ENCODE measurements around the gene MBIP.

Gene MBIP

DNA sequence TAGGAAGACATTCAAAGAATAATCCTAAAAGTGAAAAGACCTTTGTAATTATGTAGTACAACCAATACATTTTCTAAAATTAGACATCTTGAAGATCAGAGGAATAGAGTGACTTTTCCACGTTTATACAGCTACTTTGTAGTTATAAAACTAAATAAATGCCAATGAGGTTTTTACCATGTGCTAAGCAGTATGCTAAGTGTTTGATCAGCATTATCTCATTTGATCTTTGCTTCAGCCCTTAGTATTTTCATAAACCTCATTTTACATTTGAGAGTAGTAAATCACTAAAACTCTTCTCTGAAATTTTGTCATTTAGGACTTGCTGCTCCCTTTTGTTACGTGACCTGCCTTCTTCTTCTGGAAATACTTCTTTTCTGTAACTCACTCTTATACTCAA lies 13.6 kb downstream of the MBIP start:
- DNase-seq, result no peak

DNA sequence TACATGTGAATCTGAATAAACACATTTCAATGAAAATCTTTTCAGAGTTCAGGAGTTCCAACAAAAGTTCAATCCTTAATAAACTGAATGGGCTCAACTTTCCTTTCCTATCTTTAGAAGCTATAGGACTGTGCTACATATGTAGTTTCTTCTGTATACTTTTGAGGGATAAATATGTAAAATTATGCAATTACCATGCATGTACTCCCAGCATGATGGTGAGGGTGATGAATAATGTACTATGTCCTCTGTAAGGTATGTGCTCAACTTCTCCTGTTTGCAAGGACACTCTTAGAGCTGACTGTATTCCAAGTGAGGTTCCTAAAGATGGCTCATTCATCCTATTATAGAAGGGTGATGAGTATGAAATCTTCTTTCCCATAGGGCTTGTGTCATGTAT lies 15.5 kb downstream of the MBIP start:
- no peak for DNase-seq

DNA sequence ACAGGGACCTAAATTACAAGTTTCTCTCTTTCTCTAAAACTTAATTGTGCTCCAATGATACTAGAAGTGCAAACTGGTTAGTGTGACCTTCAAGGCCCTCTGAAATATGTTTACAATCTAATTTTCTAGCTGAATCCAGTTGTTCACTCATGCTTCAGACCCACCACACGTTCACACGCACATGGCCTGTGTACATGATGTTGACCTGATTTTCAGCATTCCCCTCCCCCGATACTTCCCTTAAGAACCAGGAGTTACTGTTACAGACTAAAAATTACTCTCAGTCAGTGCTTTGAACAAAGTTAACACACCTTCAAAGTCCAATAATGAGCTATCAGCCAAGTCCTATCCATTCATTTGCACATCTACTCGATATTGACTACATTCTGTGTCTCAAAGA lies 16.5 kb downstream of the MBIP start:
- DNase-seq, result no peak

DNA sequence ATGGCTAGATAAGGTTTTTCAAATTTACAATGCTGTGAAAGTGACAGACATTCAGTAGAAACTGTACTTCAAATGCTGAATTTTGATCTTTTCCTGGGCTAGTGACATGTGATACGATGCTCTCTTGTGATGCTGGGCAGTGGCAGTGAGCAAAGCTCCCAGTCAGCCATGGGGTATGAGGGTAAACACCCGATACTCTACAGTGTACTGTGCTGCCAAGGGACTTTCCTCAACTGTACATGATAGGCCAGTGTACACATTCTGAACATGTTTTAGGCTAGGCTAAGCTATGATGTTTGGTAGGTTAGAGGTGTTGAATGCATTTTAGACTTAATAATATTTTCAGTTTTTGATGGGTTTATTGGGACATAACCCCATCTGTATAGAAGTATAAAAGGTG lies 17.6 kb downstream of the MBIP start:
- no peak for DNase-seq

DNA sequence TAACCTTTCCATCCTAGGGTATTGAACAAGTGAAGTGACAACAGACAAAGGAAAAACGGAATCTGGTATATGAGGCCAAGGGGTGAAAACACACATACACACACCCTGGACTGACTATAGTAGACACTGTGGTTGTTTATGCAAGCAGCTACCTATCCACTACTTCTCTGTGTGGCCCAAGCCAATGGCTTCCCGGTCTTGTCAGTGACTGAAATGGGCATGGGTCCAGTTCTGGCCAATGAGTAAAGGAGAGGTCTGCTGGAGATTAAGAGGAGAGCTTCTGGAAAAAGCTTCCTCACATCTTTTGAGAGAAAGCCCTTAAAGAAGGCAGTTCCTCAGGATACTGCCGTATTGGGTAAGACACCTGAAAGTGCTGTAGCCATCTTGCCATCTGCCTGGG lies 19.3 kb downstream of the MBIP start:
- DNase-seq, result no peak

DNA sequence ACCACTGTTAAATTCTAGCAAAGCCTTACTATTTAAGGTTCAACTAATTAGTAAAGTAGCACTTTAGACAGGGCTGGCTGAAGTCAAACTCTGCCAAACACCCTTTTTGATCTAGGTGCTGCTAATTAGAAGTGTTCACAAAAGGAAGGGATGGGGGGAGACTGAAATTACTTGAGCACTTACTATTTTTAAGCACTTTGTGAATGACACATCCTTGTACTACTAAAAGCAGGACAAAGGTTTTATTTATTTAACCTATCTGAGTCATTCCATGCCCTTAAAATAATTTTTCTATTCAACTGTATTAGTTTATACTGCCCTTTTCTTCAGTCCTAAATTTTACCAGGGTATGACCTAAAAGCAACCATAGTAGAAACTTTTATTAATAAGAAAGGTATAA lies 20.1 kb downstream of the MBIP start:
- no peak for DNase-seq

DNA sequence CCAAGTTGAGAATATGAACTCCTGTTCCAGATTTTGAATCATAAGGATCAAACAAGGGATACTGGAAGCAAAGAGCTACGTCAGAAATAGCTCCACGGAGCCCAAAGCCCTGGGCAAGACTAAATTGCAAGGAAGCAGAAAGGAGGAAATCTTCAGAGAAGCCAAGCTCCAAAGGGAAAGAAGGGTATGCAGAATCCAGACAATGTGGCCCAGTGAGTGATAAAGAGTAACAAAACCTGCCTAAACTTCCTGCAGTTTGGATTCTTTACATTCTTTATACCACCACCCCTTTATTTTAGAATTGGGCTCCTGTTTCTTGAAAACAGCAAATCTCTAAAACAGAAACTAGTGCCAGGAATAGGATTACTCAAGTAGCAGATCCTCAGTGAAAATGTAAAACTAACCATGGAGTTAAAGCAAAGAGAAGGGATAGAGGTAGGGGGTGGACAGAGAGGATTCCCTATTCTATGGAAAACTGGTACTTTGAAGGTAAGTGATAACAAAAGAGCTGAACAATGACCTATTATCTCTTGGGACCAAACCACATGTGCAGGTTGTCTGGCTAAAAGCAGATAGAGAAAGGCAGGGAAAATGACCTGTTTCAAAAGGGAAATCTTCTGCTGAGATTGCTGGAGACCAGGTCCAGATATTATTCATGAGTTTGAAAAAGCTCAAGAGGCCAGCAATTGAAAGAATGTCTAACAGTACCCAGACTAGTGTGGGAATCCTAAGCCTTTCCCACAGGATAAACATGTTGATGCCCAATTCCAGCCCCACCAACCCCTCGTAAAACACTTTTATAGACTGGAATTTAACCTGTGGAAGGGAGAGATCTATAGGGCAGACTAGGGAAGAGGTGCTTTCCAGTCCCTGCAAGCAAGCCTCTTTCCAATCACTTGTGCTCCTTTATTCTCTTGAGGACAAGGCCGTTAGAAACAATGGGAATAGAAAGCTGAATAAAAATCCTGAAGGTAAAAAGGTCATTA lies 24.5 kb downstream of the MBIP start:
- no peak for DNase-seq

DNA sequence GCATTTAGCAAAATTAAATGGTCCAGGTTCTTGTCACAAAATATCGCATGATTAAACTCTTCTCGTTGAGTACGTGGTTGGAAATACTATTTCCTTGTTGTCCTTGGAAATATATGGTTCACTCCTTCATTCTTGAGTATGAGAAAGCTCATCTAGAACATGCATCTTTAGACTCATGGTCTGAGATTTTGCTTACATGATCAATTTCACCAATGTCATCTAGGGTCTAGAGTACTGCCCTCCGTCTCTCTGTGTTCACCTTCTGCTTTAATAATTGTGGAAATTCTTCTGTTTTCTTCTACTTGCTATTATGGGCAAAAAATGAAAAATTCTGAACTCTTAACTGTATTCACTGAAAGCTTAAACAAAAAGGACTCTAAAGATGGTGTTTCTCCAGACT lies 25.9 kb downstream of the MBIP start:
- DNase-seq, result no peak

DNA sequence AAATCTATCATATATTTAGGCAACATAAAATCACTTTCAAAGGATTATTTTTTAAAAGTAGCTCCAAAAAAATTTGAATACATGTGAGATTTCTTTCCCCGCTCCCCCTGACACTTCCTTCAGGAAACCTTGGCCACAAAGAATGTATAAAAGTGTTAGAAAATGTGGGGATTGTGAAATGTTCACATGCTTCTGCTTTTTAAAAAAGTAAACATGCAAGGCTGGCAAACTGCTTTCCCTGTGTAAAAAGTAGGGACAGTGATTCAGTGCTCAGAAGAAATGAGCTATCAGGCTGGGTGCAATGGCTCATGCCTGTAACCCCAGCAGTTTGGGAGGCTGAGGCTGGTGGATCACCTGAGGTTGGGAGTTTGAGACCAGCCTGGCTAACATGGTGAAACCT lies 26.6 kb downstream of the MBIP start:
- no peak for DNase-seq

DNA sequence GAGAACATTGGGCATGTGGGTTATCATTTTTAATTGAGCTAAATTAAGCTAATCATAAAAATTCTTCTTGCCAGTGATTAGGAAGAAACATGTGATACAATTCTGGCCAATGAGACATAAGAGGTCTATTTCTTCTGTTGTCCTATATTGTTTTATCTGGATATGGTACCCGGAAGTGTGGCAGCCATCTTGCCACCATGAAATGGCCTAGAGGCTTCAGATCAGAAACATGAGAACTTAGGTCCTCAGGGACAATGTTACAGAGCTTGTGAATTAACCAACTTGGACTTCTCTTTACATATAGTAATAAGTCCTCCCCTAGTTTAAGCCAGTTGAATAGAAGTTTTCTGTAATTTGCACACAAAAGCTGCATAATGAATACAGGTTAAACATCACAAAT lies 30.5 kb downstream of the MBIP start:
- DNase-seq, result no peak

DNA sequence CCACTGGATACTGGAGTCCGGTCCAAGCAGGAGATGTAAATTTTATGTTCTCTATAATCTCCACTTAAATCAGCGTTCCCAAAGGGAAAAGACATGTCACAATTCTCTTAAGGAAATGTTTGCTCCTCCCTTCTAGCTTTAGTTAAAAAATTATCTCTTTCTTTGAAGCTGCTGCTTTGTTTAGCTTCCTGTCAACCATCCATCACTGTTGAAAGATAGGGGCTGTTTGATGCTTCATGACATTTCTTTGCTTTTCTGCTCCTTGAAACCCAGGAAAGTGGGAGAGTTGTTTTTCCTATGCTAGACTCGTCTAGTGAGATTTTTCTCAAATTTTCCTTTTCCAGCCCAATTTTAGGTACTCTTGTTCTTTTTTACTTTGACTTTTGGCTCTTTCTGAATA lies 31.9 kb downstream of the MBIP start:
- DNase-seq, result no peak

DNA sequence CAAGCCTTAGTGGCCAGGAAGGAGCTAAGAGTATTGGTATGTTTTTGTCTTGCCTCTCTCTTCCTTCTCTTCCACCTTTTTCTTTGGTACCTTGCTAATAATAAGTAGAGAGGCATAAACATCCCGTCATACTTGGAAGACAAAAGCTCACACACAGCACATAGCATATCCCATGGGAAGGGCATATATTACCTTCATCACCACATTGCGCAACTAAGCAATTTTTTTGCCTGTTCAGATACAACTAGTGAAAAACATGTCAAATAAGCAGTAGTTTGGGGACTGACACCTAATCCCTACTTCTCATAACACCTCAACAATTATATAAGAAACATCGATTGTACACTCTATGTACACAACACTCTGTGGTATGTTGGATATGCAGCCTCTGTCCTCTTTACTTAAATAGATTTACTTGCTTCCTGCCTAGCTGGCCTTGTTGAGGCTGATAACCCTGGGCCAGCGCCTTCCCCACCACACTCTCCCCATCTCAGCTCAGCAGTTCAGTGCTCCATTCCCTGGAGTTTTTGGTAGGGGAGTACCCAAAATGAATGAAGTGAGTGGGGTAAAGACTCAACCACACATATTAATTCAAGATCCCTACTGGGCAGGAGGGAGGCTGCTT lies 35.4 kb downstream of the MBIP start:
- DNase-seq, result no peak

DNA sequence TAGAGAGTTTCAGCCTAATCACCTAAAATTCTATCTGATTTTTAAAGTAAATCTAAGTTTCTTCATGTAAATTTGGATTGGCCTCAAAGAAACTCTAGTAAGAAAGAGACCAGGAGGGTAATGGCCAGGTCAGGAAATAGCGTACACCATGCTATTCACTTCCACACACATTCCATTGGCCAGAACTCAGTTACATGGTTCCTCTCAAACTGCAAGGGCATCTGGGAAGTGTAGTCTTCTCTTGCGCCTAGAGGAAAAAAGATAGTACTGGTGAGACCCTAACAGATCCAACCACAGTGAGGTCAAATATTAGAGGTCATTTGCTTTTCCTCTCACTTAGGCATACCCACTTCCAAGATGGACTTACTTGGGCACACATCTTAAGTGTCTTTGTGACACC lies 39.1 kb downstream of the MBIP start:
- DNase-seq, result no peak

DNA sequence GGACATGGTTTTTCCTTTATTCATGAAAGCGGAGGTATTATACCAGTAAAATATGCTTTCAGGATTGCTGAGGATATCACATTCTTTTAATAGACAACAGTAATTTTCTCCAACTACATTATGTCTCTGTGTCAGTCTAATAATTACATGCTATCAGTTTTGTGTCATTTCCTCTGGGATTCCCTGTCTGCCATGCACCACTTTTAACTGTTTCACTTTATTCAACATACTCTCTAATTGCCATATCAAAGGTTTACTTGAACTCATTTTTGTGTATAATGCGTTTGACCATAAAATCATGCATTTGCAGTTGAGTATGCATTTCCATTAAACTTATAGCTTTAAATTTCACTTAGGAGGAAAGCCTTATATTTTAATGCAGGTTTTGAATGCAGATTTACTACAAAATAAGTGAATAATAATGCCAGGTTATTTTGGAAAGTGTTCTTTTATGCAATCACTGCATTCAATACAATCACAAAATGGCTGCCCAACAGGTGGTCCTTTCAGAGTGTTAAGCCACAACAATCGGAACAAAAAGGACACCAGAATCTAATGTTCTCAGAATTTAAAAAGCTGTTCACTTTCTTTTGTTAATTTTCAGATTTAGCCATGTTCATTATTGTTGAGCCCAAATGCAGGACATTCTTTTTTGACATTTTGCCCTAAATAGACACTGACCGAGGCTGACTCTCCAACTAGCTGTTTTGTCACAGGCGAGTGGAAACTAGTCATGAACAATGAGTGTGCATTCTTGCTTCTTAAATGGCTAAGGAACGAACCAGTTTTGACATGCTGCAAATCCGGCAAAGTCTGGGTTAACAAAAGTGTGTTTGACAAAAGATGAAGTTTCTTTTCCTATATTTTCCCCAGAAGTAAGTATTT lies 40.9 kb downstream of the MBIP start:
- no peak for DNase-seq

DNA sequence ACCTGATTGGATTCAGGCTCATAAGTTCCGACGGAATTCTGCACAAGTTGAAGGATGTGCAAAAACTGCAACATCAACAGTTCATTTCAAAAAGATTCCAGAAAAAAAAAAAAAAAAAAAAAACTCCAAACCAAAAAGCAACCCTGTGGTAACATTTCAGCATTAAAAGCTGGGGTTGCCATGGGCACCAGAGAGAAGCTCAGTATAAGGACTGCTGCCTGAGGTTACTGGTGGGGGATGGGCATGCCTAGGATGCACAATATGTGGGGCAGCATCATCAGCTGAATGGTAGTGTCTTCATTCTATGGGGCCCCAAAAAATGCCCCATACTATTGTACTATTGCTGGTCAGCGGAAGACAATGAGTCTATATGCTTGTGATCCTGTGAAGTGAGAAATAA lies 44.7 kb downstream of the MBIP start:
- no peak for DNase-seq

DNA sequence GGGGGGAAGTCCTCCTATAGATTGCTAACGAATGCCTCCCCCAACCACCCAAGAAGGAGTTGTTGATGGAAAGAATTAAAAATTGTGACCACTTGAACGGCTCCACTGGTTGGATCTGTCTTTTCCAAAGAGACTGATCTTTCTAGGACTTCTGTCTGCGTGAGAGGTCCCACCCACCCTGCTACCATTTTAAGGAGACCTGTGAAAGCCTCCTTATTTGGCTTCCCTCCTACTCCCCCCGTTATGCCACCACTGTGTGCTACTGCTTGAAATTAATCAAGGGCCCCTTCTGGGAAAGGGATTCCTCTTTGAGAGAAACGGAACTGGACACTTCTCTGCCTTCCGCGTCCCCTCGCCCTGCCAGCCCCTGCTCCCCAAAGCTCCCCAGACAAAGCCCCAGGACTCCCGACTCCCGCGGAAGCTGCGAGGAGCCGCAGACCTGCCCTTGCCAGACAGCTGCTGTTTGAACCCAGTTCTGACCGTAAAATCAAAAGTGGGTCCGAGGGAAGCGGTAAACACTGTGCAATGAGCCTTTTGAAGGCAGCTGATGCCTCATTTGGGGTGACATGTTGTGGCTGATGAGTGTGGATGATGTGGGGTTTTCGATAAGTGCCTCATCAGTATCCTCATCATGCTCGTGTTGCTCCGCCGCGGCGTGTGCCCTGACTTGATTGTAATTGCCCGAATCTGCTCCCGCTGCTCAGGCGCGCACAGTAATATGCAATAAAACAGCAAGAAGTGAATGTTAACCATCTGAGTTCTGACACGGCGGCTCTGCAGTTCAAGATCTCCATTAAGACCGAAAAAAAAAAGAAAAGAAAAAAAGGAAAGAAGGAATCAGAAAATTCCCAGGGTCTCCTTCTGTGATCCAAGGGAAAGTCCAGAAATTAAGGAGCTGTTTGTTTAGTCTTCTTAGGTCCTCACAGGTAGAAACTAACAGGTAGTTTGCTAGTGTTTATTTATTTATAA lies 48.2 kb downstream of the MBIP start:
- peak; percentile 56 for DNase-seq

DNA sequence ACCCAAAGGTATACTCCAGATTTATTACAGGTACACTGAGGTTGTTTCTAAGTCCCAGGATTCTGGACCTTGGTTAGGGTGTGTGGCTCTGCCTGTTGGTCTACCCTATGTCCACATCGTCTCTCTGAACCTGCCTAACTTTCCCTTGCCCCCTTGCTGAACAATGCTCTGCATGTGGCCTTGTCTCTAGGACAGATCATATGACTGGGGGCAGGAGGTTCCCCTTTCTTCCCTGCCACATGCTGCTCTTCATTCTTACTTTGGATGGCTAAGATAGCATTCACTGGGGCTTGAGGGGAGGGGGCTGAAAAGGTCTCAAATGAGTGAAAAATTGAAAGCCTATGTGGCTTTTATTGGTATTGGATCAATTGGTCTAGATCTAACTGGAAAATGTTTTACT lies 49.2 kb downstream of the MBIP start:
- DNase-seq, result no peak

DNA sequence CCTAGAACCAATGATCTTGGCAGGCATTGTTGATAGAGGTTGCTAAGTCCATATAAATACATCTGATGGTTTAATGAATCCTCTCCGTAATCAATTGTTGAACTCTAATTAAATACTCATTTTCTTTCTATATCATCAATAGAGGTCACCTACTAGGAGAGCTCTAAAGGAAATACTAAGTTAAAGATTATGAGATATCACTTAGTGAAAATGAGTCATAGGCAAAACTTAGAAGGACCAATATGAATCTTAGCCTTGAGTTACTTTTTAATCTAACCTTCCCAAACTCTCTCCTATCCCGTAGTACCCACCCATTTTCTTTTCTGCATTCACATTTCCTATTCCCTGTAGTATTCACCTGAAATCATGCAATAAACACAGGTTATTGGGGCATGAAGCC lies 50.2 kb downstream of the MBIP start:
- DNase-seq, result no peak

DNA sequence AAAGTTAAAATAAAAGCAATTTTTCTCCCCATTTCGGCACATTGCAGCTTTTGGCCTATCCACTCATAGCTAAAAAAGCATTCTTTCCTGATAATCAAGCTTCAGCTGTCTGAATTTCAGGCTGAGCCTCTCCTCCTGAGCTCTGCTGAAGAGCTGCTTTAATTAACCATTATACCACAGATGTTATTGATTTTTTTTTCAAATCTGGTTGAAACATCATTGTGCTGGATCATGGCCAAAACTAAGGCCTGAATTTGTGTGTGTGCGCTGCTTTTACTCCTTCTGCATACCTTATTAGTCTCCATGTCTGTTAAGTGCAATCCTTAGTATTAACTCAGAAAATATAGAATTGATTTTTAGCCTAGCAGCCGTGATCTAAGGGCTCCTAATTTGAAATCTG lies 52.3 kb downstream of the MBIP start:
- DNase-seq, result no peak

DNA sequence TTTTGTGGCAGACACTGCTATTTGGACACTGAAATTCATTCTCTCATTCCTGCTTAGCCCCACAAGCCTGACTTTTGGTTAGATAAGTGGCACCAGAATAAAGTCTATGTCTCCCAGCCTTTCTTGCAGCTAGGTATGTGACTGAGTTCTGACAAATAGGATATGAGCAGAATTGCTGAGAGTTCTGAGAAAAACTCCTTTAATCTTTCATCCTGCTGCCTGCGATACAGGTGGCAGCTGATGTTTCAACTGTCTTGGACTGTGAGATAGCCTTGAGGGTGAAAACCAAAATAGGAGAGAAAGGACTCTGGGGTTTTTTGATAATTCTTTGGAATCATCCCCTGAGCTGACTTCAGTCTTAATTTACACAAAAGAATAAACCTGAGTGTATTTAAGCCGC lies 55.8 kb downstream of the MBIP start:
- DNase-seq, result no peak

DNA sequence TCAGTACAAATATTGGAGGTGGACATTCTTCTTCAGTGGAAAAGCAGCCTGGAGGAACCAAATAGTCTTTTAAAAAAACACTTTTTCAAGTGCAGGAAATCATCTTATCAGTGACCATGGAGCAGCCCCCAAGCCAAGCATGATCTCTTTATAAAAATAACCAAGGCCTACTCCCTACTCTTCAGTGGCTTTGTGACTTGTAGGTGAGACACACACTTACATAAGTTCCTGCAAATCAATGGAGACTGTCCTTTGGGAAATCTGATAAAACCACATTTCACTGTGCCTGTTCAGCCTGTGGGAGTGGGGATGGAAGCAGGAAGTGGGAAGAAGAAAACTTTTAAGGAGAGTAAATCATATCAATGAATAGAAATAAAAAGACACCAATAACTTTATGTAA lies 56.3 kb downstream of the MBIP start:
- no peak for DNase-seq

DNA sequence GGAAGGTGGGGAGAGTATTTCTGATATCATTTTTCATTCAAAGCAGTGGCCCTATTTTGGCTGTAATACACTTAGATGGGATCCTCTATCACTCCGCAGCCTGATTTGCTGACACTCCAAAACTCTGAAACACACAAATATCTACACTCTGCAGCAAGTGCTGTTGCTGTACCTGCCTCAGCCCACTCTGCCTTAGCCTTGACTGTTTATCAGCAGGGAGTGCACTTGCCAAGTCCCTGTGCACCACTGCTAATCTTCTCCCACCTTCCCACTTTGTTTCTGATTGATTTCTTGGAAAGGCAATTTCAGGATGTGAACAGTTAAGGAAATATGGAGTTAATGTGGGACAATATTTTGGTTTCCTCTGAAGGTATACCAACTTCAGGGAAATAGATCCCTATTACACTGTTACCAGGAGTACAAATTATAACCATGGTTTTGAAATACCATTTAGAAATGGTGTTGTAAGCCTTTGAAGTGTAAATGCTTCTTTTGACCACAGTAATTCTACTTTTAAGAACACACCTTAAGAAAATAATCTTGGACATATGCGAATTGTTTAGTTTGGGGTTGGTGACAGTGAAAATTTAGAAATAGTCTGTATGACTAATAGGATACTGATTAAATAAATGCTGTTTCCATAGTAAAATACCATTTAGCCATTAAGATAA lies 59.3 kb downstream of the MBIP start:
- DNase-seq, result no peak
